Left forelimb (tissue), 1 donor: ENCODE results near the gene NBR1.
"Not testable (repeated sequence)": the region's sequence is repeated elsewhere in the genome, so short reads cannot be mapped to it uniquely, and the experiment has no call there.

ENCODE experiments used
- DNase-seq: peaks from one replicate; pipeline ENCODE4 v3.0.0-alpha.2; 2018; ENCODE audit warnings: low spot score

The NBR1 gene

DNA sequence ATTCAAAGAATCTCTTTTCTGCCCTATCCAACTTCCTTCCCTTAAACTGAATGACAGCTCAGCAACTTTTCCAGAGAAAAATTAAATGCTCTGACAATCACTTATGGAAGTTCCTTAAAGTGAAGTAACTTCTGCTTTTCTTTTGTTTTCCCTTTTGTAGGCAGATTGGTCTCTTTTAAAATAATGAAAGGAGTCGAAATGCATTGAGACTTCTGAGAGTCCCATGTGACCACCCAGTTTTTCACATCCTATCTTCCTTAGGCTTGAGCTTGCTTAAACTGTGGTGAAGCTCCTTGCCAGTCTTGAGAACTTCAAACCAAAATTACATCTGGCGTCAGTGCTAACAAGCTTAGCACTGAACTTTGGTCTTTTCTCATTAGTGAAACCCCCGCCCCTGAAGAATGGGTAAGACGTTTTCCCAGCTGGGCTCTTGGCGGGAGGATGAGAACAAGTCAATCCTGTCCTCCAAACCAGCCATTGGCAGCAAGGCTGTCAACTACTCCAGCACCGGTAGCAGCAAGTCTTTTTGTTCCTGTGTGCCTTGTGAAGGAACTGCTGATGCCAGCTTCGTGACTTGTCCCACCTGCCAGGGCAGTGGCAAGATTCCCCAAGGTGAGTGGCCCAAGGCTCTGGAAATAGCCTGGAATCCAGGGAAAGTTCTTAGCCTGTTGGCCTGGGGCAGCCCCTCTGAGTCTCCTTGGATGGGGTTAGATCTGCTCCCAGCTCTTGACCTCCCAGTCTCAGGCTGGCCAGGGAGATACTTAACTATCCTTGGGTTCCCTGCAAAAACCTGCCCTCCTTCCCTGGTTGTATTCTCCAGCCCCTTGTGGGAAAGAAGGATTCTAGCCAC lies 41.9 kb downstream of the NBR1 start:
- peak; percentile 11 for DNase-seq

DNA sequence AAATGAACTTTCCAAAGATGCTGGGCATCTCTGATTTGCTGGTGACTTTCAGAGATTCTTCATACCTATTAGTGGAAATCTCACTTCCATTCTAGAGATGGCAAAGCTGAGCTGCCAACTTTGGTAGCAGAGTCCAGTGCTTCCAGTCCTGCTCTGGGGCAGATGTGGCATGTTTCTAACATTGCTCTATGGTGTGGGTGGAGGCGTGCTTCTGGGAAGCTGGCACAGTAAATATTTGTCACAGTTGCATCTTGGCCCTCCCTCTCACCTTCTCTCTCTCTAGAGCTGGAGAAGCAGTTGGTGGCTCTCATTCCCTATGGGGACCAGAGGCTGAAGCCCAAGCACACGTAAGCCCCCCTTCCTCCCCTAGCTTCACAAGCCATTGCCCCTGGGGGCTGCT lies 42.5 kb downstream of the NBR1 start:
- no peak for DNase-seq

DNA sequence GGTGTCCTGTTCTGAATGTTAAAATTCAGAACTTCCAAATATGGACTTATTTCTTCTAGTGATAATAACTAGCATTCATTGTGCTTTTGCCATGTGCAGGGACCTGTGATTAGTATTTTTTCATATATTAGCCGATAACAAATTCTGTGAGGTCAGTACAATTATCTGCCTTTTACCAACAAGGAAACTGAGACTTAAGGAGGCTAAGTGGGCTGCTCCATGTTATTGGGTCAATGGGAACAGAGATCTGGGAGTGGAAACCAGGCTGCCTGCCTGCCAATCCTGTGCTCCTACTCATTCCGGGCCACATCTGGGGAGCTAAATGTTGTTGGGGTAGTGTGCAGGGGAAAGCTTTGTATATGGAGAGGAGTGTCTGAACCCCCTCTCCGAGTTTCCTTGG lies 44.3 kb downstream of the NBR1 start:
- no peak for DNase-seq

GRCh38 chr17:43216369-43216761 lies 45.4 kb downstream of the NBR1 start:
- no peak for DNase-seq

GRCh38 chr17:43216762-43217613 lies 46.0 kb downstream of the NBR1 start:
- DNase-seq, result no peak

DNA sequence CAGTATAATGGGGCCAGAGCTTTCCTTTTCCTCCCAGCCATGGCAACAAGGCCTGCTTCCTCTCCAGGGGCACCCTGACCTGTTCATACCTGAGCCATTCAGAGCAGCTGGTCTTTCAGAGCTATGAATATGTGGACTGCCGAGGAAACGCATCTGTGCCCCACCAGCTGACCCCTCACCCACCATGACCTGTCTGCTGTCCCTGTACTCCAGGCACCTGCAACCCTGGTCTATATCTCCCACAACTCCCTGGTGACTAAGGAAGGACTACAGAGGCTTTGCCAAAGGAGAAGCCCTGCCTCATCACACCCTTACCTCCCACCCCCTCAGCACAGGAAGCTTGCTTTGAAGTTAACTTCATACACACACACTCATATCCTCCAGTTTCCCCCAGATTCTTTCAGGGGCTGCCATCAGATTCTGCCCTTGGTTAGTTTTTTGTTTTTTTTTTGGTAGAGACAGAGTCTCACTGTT lies 46.6 kb downstream of the NBR1 start:
- DNase-seq, result no peak

DNA sequence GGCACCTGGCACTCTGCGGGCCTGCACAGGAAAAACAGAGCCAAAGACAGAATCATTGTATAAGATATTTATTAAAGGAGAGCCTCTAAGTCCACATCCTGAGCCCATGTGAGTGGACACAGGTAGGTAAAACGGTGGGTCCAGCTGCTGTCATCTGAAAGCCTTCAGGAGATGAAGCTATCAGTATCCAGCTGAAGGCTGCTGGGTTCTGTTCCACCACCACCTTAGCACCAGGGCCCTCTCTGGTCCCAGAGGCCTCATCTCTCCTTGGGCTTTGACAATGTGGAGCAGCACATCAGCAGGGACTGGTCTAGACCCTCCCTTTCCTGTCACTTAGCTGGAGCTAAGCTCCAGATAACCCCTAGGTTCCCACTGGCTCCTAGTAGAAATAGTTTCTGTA lies 48.0 kb downstream of the NBR1 start:
- no peak for DNase-seq

- no peak for DNase-seq
These were observed 48.8 kb downstream of the NBR1 start for GRCh38 chr17:43219746-43220380.

DNA sequence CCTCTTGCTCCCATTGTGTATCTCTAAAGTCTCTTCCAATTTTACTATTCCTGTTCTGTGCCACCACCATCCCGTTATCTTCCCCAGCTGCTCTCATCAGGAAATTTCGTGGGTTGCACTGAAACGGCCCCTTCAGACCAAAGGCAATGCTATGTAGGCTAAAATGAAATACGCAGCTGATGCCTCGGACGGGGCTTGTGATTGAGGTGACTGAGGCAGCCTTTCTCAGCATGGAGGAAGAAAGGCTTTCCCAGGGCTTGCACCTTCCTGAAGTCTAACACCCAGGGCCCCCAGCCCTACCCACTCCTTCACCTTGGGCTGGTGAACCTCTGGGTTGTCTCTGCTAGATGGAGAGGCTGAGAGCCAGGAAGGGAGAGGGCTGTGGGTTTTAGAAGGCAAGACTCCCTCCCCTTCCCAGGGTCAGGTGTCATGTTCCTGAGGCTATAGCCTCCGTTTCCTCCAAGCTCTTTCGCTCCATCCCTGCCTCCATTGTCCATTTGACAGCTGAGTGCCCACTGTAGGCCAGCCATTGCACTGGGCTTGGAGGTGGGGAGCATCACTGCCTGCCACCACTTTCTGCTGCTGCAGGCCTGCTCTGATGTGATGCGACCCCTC lies 49.6 kb downstream of the NBR1 start:
- DNase-seq, result no peak

DNA sequence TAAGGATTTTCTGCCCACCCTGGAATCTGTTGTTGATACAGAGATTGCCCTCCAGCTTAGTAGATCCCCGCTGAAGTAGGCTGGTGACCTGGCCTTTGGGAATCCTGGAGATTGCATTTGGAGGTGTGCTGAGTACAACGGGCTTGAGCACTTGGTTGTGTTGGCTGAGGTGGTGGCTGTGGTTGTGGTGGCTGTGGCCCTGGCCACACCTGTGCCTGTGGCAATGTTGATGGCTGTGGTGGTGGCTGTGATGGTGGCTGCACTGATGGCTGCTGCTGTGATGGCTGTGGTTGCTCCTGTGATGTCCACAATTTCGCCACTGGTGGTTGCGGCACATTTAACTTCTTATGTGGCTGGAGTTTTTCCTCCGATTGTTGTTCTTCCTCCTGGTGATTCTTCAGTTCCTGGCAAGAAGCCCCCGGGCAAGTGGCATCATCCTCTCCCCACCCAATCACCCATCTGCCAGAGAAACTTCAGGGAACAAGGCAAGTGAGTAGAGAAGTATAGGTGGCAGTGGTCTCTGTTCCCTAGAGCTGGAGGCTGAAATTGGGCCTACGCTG lies 53.2 kb downstream of the NBR1 start:
- DNase-seq, result peak; percentile 44

- DNase-seq, result peak; percentile 15
These were observed 55.4 kb downstream of the NBR1 start for GRCh38 chr17:43226393-43226792.

DNA sequence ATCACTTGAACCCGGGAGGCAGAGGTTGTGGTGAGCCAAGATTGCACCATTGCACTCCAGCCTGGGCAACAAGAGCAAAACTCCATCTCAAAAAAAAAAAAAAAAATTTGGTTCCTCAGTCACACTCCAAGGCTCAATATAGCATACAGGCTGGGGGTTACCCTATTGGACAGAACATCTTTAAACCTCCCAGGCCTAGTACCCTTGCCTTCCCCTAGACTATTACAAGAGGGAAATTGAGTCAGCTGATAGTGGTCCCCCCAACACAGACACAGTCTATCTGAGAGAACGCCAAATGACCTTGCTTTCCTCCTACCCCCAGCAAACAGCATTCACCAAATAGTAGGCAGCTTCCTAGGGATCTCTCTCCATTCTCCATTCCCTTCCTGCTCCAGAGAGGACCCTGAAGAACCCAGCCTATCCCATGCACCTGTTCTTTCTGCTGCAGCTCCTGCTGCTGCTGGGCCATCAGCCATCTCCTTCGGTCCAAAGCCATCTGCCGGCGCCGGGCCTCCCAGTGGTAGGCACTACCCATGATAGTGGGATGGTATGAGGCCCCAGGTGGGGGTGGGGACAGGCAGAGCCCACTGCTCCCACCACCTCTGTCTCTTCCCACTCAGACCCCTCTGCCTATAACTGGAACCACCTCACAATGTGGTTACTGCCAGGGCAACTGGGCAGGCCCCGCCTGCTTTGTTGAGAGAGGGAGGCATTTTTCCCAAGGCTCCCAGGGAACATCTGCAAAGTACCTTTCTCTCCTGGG lies 57.2 kb downstream of the NBR1 start, which contains the start of gene CCDC200:
Gene CCDC200 (minus strand): TSS at position 604 of the 763 bp plus-strand sequence. CDS start 69 bp downstream, at position 535.
- not testable (repeated sequence) for DNase-seq

- DNase-seq, result peak; percentile 23
These were observed 60.4 kb downstream of the NBR1 start for GRCh38 chr17:43231205-43232020.

DNA sequence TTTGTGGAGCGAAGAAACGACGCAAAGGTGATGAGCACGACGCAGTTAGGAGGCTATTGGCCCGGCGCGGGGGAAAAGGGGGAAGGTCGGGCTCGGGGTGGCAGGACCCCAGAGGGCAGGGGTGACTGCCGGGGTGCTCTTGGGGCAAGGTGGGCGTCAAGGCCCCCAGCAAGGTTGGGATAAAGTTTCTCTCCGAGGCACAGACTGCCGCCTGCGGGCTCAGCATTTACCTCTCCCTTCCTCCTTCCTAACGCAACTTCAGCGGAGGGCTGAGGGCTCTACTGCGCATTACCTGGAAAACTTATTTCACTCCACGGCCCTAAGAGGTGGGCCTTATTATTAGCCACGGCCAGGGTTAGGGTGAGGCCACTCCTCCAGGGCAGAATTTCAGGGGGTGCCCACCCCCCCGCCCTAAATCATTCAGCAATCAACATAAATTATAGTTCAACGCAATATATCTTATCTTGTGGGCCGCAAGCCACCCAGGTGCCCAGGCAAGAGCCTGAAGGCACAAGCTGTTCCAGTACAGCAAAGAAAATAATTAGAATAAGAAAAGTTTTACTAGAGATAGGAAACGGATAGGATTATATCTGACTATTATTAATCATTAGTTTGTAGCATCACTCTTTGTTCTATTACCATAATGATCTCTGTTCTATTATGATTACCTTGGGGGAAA lies 61.1 kb downstream of the NBR1 start:
- not testable (repeated sequence) for DNase-seq

GRCh38 chr17:43233263-43233662 lies 62.2 kb downstream of the NBR1 start:
- not testable (repeated sequence) for DNase-seq

DNA sequence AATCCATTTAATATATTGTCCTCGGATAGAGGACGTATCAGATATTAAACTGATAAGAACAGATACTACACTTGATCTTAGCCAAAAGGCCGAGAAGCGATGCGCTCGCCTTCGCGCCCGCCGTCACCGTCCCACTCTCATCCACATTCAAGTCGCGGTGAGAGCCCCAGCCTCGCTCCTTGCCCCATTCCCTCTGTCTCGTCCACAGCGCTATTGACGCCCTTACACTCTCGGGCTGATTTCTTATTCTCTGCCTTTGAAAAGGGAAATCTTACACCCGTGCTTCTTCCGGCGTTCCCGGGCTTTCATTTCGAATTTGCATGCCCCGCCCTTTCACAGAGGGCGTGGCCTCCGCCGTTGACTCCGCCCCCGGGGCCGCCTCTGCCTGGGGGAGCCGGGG lies 62.9 kb downstream of the NBR1 start, which contains the start of gene RNU2-1:
Gene RNU2-1 (minus strand): TSS at position 101 of the 400 bp plus-strand sequence.
- DNase-seq, result not testable (repeated sequence)

GRCh38 chr17:43239597-43239996 lies 68.6 kb downstream of the NBR1 start:
- not testable (repeated sequence) for DNase-seq

- DNase-seq, result not testable (repeated sequence)
These were observed 69.8 kb downstream of the NBR1 start for GRCh38 chr17:43240596-43241352.
